Measurements from ENCODE around the gene MRPS2.

Gene MRPS2

DNA sequence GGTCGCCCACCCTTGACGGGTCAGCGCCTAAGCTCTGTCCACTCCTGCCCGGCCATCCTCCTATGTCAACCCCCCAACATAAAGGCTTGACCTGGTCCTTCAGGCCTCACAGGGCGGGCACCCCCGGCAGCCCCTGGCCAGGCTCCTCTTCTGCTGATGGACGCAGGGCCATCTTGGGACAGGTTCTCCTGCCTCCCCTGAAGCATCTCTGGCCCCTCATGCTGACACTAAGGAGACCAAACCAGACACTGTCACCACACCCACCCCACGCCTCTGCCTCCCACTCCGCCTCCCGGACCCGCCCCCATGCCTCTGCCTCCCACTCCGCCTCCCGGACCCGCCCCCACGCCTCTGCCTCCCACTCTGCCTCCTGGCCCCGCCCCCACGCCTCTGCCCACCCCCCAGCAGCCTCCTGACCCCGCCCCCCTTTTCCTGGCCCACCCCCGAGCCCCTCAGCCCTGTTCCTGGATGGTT is 52.3 kb downstream of the MRPS2 start:
- no peak for DNase-seq
- peaks cover 0 to 5% (median 0%) of the 10 kb centered on the region in 5 experiments for H3K9me3 ChIP-seq (ENCODE audit: control extremely low read depth in 1 of 5, control insufficient read depth in 4 of 5, insufficient read depth in 2 of 5, low read depth in 1 of 5, low read length in 4 of 5)
- no peak overlapping the region for H3K4me3 ChIP-seq (ENCODE audit: control insufficient read depth in 1 of 7, extremely low read depth in 1 of 7, insufficient read depth in 4 of 7, low read depth in 2 of 7, low read length in 6 of 7)
- ChIA-PET CTCF (no interaction called here), POLR2A (no interaction called here)
- no peaks in the 10 kb centered on the region for H3K4me1 ChIP-seq (ENCODE audit: control extremely low read depth in 1 of 4, control insufficient read depth in 4 of 4, insufficient read depth in 4 of 4, low read length in 3 of 4)
- peaks cover 0 to 10% (median 0%) of the 10 kb centered on the region in 5 experiments for H3K27me3 ChIP-seq (replicated peaks in 2 of 5; ENCODE audit: control insufficient read depth in 4 of 5, insufficient read depth in 5 of 5, low read length in 4 of 5)
- WGBS (ENCODE audit: insufficient coverage): 100% methylated on average over 5 of the region's 19 CpGs
- no peak overlapping the region for H3K27ac ChIP-seq (ENCODE audit: insufficient read depth in 1 of 2, low read depth in 1 of 2, low read length in 2 of 2, poor library complexity in 1 of 2, severe bottlenecking in 2 of 2)
- H3K36me3 ChIP-seq (ENCODE audit: control insufficient read depth in 4 of 4, insufficient read depth in 4 of 4, low read length in 3 of 4): no peaks in the 10 kb centered on the region

Data from common myeloid progenitor, CD34-positive (primary cell).